Muscle of leg (tissue), 16 donors: Measurements from ENCODE around the gene RDH16. TPM values are rescaled to one million over a fixed set of nuclear protein-coding genes. Genes with fewer than 3 reads are reported as not detected.
A peak's percentile ranks its signal among the peaks of the same experiment; 100 is the strongest.

Source experiments
- DNase-seq: peaks from one replicate; pipeline ENCODE4 v3.0.0; 2013
- H3K27ac ChIP-seq: one replicate; pipeline ENCODE4 v1.5.1; 2013; ENCODE audit warnings: mild to moderate bottlenecking, low read length, control low read depth
- H3K27me3 ChIP-seq: one replicate; pipeline ENCODE4 v1.6.1; 2013; ENCODE audit warnings: low read length; ENCODE audit not compliant: control insufficient read depth, insufficient read depth
- H3K36me3 ChIP-seq: one replicate; pipeline ENCODE4 v1.6.1; 2013; ENCODE audit warnings: low read length; ENCODE audit not compliant: control insufficient read depth, insufficient read depth
- H3K4me1 ChIP-seq: one replicate; pipeline ENCODE4 v1.6.1; 2013; ENCODE audit warnings: low read length; ENCODE audit not compliant: control insufficient read depth, insufficient read depth
- H3K4me3 ChIP-seq: one replicate; pipeline ENCODE4 v1.5.1; 2013; ENCODE audit warnings: low read length, control low read depth
- H3K9me3 ChIP-seq: replicated peaks from 2 replicates; pipeline ENCODE4 v1.6.1; 2013; ENCODE audit warnings: low read depth, low read length; ENCODE audit not compliant: control insufficient read depth
- WGBS: methylation state at CpG from one replicate; pipeline ENCODE4 v1.1.5; 2013; ENCODE audit warnings: missing lambda C conversion rate; ENCODE audit not compliant: insufficient coverage; 5-methylcytosine and 5-hydroxymethylcytosine counted together
- long read RNA-seq, 11 donors: transcript quantifications; one replicate each; lab custom pipeline, GENCODE V29; 2026
- polyA plus RNA-seq, 8 donors: library from polyadenylated mRNA; unstranded; fragments of 120-200 nt; gene quantifications; one replicate each; pipeline versions ENCODE4 v1.2.1 to v1.2.3, GENCODE V29; 2013; ENCODE audit warnings: inconsistent platforms in 1 of 8, low replicate concordance in 1 of 8; ENCODE audit not compliant: insufficient read length in 8 of 8, insufficient read depth in 1 of 8
- total RNA-seq: library from RNA; stranded (reverse); fragments of 120-200 nt; gene quantifications from one replicate; pipeline ENCODE4 v1.2.4, GENCODE V29; 2013

RDH16 gene
- total RNA-seq (0.27 TPM), polyA plus RNA-seq (under 1 TPM; 0.12 to 0.50 (median 0.24) TPM)
- long read RNA-seq, donor 1: 0 reads
- long read RNA-seq, donor 2: 0 reads
- long read RNA-seq, donor 3: 0 reads
- long read RNA-seq, donor 4: 0 reads
- long read RNA-seq, donor 5: 0 reads
- long read RNA-seq, donor 6: 0 reads
- long read RNA-seq, donor 7: 0 reads
- long read RNA-seq, donor 8: 0 reads
- long read RNA-seq, donor 9: 0 reads
- long read RNA-seq, donor 10: 0 reads
- long read RNA-seq, donor 11: 0 reads

GRCh38 chr12:56957229-56958052 is at the start of gene RDH16:
Gene RDH16 (minus strand): TSS chr12:56957608. CDS start chr12:56957462, 146 bp downstream.
- Histone ChIP-seq H3K27ac (no peak within 1 kb of the TSS), H3K4me3 (no peak within 1 kb of the TSS), H3K27me3 (peaks cover 2% of the 10 kb centered on the region), H3K9me3 (peaks cover 9% of the 10 kb centered on the region), H3K36me3 (no peaks in the 10 kb centered on the region), H3K4me1 (no peaks in the 10 kb centered on the region)
- 77% methylated on average over 10 of the region's 10 CpGs for WGBS
- no peak for DNase-seq

GRCh38 chr12:57006809-57007475 is 49.5 kb upstream of the RDH16 start:
- peaks cover 30% of the 10 kb centered on the region for H3K36me3 ChIP-seq
- peaks cover 12% of the 10 kb centered on the region for H3K4me1 ChIP-seq
- H3K27ac ChIP-seq: no peak overlapping the region
- DNase-seq: no peak
- peak overlapping the region; percentile 44 for H3K4me3 ChIP-seq
- H3K27me3 ChIP-seq: no peaks in the 10 kb centered on the region
- 70% methylated on average over 6 of the region's 10 CpGs for WGBS
- no peaks in the 10 kb centered on the region for H3K9me3 ChIP-seq

GRCh38 chr12:57005980-57006808 is 48.8 kb upstream of the RDH16 start, which contains the start of gene ZBTB39:
Gene ZBTB39 (minus strand): TSS chr12:57006546. CDS start chr12:57004917, 1,629 bp downstream.
- Histone ChIP-seq H3K36me3 (peaks cover 37% of the 10 kb centered on the region), H3K9me3 (no peaks in the 10 kb centered on the region), H3K27me3 (no peaks in the 10 kb centered on the region), H3K4me3 (peak within 1 kb of the TSS; percentile 84), H3K4me1 (peaks cover 14% of the 10 kb centered on the region), H3K27ac (peak within 1 kb of the TSS; percentile 48)
- DNase-seq: peak; percentile 79
- WGBS: under 1% methylated on average over 64 of the region's 94 CpGs

GRCh38 chr12:57004651-57005050 is 47.2 kb upstream of the RDH16 start:
- H3K4me1 ChIP-seq: peaks cover 14% of the 10 kb centered on the region
- H3K9me3 ChIP-seq: no peaks in the 10 kb centered on the region
- H3K36me3 ChIP-seq: peaks cover 50% of the 10 kb centered on the region
- no peaks in the 10 kb centered on the region for H3K27me3 ChIP-seq
- no CpG with 5 or more reads among the region's 6 CpGs for WGBS
- H3K4me3 ChIP-seq: no peak overlapping the region
- no peak overlapping the region for H3K27ac ChIP-seq
- no peak for DNase-seq

GRCh38 chr12:57003395-57003794 is 46.0 kb upstream of the RDH16 start:
- H3K27ac ChIP-seq: no peak overlapping the region
- H3K4me3 ChIP-seq: no peak overlapping the region
- H3K4me1 ChIP-seq: peaks cover 12% of the 10 kb centered on the region
- H3K9me3 ChIP-seq: no peaks in the 10 kb centered on the region
- no peaks in the 10 kb centered on the region for H3K27me3 ChIP-seq
- peaks cover 58% of the 10 kb centered on the region for H3K36me3 ChIP-seq
- 93% methylated on average over 11 of the region's 13 CpGs for WGBS
- DNase-seq: no peak

- no peak overlapping the region for H3K27ac ChIP-seq
- DNase-seq: peak; percentile 37
- H3K36me3 ChIP-seq: peaks cover 64% of the 10 kb centered on the region
- WGBS: 31% methylated on average over 11 of the region's 13 CpGs
- no peak overlapping the region for H3K4me3 ChIP-seq
- H3K9me3 ChIP-seq: no peaks in the 10 kb centered on the region
- H3K27me3 ChIP-seq: no peaks in the 10 kb centered on the region
- peaks cover 14% of the 10 kb centered on the region for H3K4me1 ChIP-seq
Measured at GRCh38 chr12:57001448-57001906, 44.1 kb upstream of the RDH16 start.

- Histone ChIP-seq H3K4me3 (no peak overlapping the region), H3K36me3 (peaks cover 72% of the 10 kb centered on the region), H3K27ac (no peak overlapping the region)
Measured at GRCh38 chr12:57000393-57000792, 43.0 kb upstream of the RDH16 start.

GRCh38 chr12:56999456-56999855 is 42.0 kb upstream of the RDH16 start:
- DNase-seq: no peak
- H3K36me3 ChIP-seq: peaks cover 70% of the 10 kb centered on the region
- H3K27me3 ChIP-seq: no peaks in the 10 kb centered on the region
- 79% methylated on average over 2 of the region's 4 CpGs for WGBS
- no peak overlapping the region for H3K4me3 ChIP-seq
- H3K27ac ChIP-seq: no peak overlapping the region
- H3K9me3 ChIP-seq: no peaks in the 10 kb centered on the region
- H3K4me1 ChIP-seq: peaks cover 11% of the 10 kb centered on the region

More at GRCh38 chr12:57000393-57000792, 43.0 kb upstream of the RDH16 start:
- Histone ChIP-seq H3K9me3 (no peaks in the 10 kb centered on the region), H3K27me3 (no peaks in the 10 kb centered on the region), H3K4me1 (peaks cover 11% of the 10 kb centered on the region)
- no peak for DNase-seq
- no CpG with 5 or more reads among the region's 1 CpG for WGBS

GRCh38 chr12:56998981-56999380 is 41.6 kb upstream of the RDH16 start:
- peaks cover 66% of the 10 kb centered on the region for H3K36me3 ChIP-seq
- no peaks in the 10 kb centered on the region for H3K9me3 ChIP-seq

More at GRCh38 chr12:56998981-56999380, 41.6 kb upstream of the RDH16 start:
- no peak overlapping the region for H3K27ac ChIP-seq
- DNase-seq: no peak
- H3K27me3 ChIP-seq: no peaks in the 10 kb centered on the region
- H3K4me3 ChIP-seq: no peak overlapping the region
- H3K4me1 ChIP-seq: peaks cover 11% of the 10 kb centered on the region
- WGBS: no CpG with 5 or more reads among the region's 4 CpGs
